SK-N-SH treated with all-trans-retinoic acid at 6 μM for 48 hours (cell line): ENCODE data around the gene SEMA6B.

Source experiments
- ARNTL ChIP-seq: fragments of 450-650 bp; formaldehyde crosslinking; IDR thresholded peaks from 2 replicates; pipeline ENCODE4 v1.5.0; 2020; ENCODE audit warnings: low read depth, mild to moderate bottlenecking, moderate library complexity, borderline replicate concordance
- BACH2 ChIP-seq: fragments of 250-450 bp; sonication (Bioruptor Pico); IDR thresholded peaks from 2 replicates; pipeline ENCODE4 v1.9.0; 2021; ENCODE audit warnings: mild to moderate bottlenecking, borderline replicate concordance
- ESRRG ChIP-seq: fragments of 250-450 bp; sonication (Bioruptor Pico); IDR thresholded peaks from 2 replicates; pipeline ENCODE4 v1.6.1; 2021; ENCODE audit warnings: mild to moderate bottlenecking
- GLIS3 ChIP-seq: fragments of 250-450 bp; sonication (Bioruptor Pico); IDR thresholded peaks from 2 replicates; pipeline ENCODE4 v1.5.0; 2020; ENCODE audit warnings: mild to moderate bottlenecking, moderate library complexity
- PATZ1 ChIP-seq: fragments of 250-450 bp; sonication (Bioruptor Pico); IDR thresholded peaks from 2 replicates; pipeline ENCODE4 v1.8.0; 2020; ENCODE audit warnings: mild to moderate bottlenecking, moderate library complexity, borderline replicate concordance
- PPARA ChIP-seq: fragments of 250-450 bp; sonication (Bioruptor Pico); IDR thresholded peaks from 2 replicates; pipeline ENCODE4 v1.5.0; 2020; ENCODE audit warnings: mild to moderate bottlenecking, borderline replicate concordance
- TOX ChIP-seq: fragments of 250-450 bp; sonication (Bioruptor Pico); IDR thresholded peaks from 2 replicates; pipeline ENCODE4 v1.8.0; 2021; ENCODE audit warnings: mild to moderate bottlenecking, moderate library complexity, borderline replicate concordance
- ZFP3 ChIP-seq: fragments of 250-450 bp; sonication (Bioruptor Pico); IDR thresholded peaks from 2 replicates; pipeline ENCODE4 v1.5.0; 2020; ENCODE audit warnings: mild to moderate bottlenecking, moderate library complexity
- ZNF8 ChIP-seq: fragments of 450-650 bp; formaldehyde crosslinking; IDR thresholded peaks from 2 replicates; pipeline ENCODE4 v1.5.0; 2020; ENCODE audit warnings: mild to moderate bottlenecking, moderate library complexity

GRCh38 chr19:4507150-4507452 is 52.4 kb downstream of the SEMA6B start:
- TF ChIP-seq BACH2: no peak
- no peak for TF ChIP-seq ARNTL (CRISPR knock-in tag)
- TF ChIP-seq PPARA (CRISPR knock-in tag): no peak
- TF ChIP-seq ESRRG (CRISPR knock-in tag): no peak
- no peak for TF ChIP-seq PATZ1
- no peak for TF ChIP-seq GLIS3 (CRISPR knock-in tag)
- no peak for TF ChIP-seq TOX
- no peak for TF ChIP-seq ZFP3 (CRISPR knock-in tag)
- no peak for TF ChIP-seq ZNF8 (CRISPR knock-in tag)
